AG10803 (cell line): ENCODE data around the gene BRD4.

Experiments used
- DNase-seq: peaks from one replicate; pipeline ENCODE4 v3.0.0; 2010; ENCODE audit warnings: low read depth
- H3K4me3 ChIP-seq: 2 replicates; pipeline ENCODE4 v1.5.1; 2011; ENCODE audit warnings: mild to moderate bottlenecking, low read length, control low read depth
- CTCF ChIP-seq: conservative IDR thresholded peaks from 2 replicates; pipeline ENCODE4 v1.5.1; 2011; ENCODE audit warnings: mild to moderate bottlenecking, low read length, control low read depth, inconsistent platforms

BRD4 gene

GRCh38 chr19:15264061-15264932, 68.0 kb downstream of the BRD4 start:
- no peak overlapping the region for H3K4me3 ChIP-seq
- DNase-seq = peak; percentile 59
- TF ChIP-seq CTCF = peak; percentile 79

- DNase-seq = no peak
- TF ChIP-seq CTCF = no peak
Observed at GRCh38 chr19:15263361-15263985, 68.9 kb downstream of the BRD4 start.

GRCh38 chr19:15262011-15262410, 70.3 kb downstream of the BRD4 start:
- H3K4me3 ChIP-seq = no peak overlapping the region
- TF ChIP-seq CTCF = no peak
- no peak for DNase-seq

More at GRCh38 chr19:15263361-15263985, 68.9 kb downstream of the BRD4 start:
- H3K4me3 ChIP-seq = no peak overlapping the region

GRCh38 chr19:15260939-15261338, 71.4 kb downstream of the BRD4 start:
- TF ChIP-seq CTCF = peak; percentile 32
- DNase-seq = peak; percentile 23
- H3K4me3 ChIP-seq = no peak overlapping the region

- DNase-seq = no peak
- H3K4me3 ChIP-seq = no peak overlapping the region
- no peak for TF ChIP-seq CTCF
Observed at GRCh38 chr19:15259907-15260306, 72.4 kb downstream of the BRD4 start.

GRCh38 chr19:15257782-15258181, 74.6 kb downstream of the BRD4 start:
- no peak for TF ChIP-seq CTCF
- no peak for DNase-seq
- H3K4me3 ChIP-seq = no peak overlapping the region

GRCh38 chr19:15256708-15257331, 75.5 kb downstream of the BRD4 start:
- no peak for DNase-seq
- H3K4me3 ChIP-seq = no peak overlapping the region
- TF ChIP-seq CTCF = no peak
